Airway epithelial cell (primary cell): ENCODE results near the gene RNF212B. TPM values are rescaled to one million over a fixed set of nuclear protein-coding genes. Genes with fewer than 3 reads are reported as not detected.

Source experiments
- total RNA-seq: library from RNA; depleted of rRNA; stranded (reverse); fragments of >200 nt; gene quantifications from 2 replicates; pipeline ENCODE4 v1.2.3, GENCODE V29; 2015

Gene RNF212B, protein sequence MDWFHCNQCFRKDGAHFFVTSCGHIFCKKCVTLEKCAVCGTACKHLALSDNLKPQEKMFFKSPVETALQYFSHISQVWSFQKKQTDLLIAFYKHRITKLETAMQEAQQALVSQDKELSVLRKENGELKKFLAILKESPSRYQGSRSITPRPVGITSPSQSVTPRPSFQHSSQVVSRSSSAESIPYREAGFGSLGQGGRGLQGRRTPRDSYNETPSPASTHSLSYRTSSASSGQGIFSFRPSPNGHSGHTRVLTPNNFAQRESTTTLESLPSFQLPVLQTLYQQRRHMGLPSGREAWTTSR
- total RNA-seq: not detected in 2 replicates

GRCh38 chr14:23237772-23238594 is at the start of gene RNF212B:
Gene RNF212B, plus strand, starts transcription at chr14:23237936. Its CDS starts 2,410 bp downstream, at chr14:23240346.

DNA sequence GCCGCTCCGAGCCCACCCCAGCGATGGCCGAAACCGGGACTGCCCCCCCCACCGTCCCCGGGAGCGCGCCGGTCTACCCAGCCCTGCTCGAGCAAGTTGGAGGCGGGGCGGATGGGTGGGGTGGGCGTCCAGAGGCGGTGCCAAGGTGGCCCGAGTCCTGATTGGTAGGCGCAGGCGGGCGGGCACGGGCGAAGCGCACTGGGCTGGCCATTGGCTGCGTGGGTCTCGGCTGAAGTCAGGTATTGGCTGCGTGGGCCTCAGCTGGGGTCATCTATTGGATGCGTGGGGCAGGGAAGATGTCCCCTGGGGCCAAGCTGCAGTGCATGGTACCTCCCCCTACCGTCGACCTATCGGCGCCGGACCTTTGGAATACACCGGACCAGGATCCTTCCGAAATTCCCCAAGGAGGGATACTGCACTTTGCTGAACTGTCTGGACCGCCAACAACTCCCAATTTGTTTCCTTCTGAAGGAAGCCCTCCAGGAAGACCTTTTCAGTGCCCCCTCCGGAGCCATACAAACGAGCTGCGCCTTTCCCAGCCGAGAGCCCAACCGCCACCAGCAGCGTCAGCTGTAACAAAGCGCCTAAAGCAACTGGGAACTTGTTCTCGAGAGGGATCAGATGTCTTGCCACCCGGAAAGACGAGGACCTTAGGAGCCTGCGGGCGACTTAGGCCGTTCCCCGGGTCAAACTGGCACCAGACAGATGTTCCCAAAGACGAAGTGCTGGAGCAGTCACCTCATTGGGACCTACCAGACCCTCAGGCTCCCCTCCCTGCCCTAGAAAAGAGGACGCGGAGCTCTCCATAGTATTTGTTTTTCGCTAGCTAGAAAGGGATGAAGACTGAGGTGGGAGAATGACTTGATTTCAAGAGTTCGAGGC is 48.5 kb downstream of the RNF212B start, which contains the start of gene HOMEZ:
Gene HOMEZ (minus strand): TSS at position 113 of the 882 bp plus-strand sequence. CDS start 180 bp downstream, outside the sequence.

DNA sequence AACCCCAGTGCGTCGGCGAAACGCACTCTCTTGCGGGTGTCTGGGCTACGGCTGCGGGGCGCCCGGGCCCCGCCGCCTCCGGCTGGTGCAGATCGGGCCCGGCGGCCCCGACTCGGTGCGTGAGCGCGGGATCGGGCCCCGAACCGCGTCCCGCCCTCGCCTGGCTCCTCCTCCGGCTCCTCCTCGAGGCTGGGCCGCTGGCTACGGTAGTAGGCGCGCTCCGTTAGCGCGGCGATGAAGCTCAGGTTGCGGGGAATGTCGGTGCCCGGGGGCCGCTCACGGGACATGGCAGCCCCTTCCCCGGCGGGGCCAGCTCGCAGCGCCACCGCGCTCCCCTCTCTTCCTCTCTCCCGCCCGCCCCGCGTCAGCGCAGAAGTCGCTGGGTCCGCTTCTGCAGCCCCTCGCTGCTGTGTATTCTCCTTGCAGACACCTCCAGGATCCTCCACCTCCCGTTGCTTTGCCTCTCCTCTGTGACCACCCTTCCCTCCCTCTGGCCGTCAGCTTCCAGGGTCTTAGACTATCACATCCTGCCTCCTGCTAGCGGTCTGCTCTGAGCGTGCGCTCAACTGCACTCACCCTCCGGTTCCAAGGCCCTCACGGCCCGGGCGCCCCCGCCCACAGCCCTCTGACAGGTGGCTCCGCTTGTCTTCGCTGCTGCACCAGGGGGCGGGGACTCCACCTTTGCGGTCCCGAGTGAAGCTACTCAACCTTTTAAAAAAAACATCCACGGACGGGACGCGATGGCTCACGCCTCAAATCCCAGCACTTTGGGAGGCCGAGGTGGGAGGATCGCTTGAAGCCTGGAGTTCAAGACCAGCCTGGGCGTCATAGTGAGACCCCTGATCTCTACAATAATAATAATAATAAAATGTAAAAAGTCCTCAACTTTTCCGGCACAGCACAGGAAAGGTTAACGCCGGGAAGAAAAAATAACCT is 64.8 kb downstream of the RNF212B start, which contains the start of gene PPP1R3E:
Gene PPP1R3E (minus strand): TSS at position 570 of the 936 bp plus-strand sequence. CDS start 283 bp downstream, at position 287.

DNA sequence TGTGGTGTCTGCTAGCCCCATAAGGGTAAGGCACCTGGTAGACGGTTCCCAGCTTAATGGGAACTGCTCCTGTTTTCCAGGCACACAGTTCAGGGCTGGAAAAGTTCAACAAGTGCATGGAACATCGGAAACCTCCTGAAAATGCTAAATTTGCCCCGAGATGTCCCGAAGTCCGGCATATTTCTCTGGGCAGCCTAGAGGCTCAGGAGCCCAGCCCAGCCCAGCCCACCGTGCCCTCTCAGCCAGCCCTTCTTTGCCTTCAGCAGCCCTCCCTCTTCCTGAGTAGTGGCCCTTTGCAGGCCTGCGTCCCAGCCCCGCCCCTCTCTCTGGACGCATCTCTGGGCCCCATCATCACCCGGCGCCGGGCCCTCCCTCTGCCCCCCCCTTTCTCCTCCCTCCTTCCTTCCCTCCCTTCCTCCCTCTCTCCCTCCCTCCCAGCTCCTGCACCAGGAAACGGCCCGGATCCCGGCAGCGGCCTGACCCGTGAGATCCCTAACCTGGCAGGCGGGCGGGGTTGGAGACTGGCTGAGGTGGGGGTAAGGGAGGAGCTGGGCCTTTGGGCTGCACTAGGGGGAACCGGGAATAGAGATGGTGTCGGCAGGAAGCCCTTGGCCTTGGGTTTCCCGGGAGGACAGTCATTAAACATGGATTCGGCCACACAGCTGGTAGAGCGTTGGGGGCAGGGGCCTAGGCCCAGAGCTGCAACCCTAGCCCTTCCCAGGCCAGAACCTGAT is 68.8 kb downstream of the RNF212B start, which contains the start of gene BCL2L2:
Gene BCL2L2 (plus strand): TSS at position 422 of the 734 bp plus-strand sequence. CDS start 935 bp downstream, outside the sequence.

GRCh38 chr14:23320584-23321571 is 83.1 kb downstream of the RNF212B start, which contains the start of gene PABPN1:
Gene PABPN1, plus strand, starts transcription at chr14:23321457. Its CDS starts 13 bp downstream, at chr14:23321470.

Other genes starting within 250 kb of the RNF212B start
- gene C14orf93, start 227.8 kb upstream of the RNF212B start, total RNA-seq: 8.9 and 12.2 TPM in 2 replicates
- gene PSMB5, start 203.0 kb upstream of the RNF212B start, total RNA-seq: 344 and 395 TPM in 2 replicates
- not detected in 2 replicates for gene PSMB11, start 195.7 kb upstream of the RNF212B start, total RNA-seq
- 7.3 and 9.8 TPM in 2 replicates for gene CDH24, start 180.4 kb upstream of the RNF212B start, total RNA-seq
- 60.9 and 67.5 TPM in 2 replicates for gene ACIN1, start 142.8 kb upstream of the RNF212B start, total RNA-seq
- gene C14orf119, start 142.4 kb upstream of the RNF212B start, total RNA-seq: 31.6 and 42.5 TPM in 2 replicates
- not detected in 2 replicates for gene CIROP, start 132.9 kb upstream of the RNF212B start, total RNA-seq
- gene CEBPE, start 118.7 kb upstream of the RNF212B start, total RNA-seq: not detected in 2 replicates
- 12.0 and 19.0 TPM in 2 replicates for gene SLC7A8, start 54.3 kb upstream of the RNF212B start, total RNA-seq
- gene HOMEZ, start 48.2 kb downstream of the RNF212B start, total RNA-seq: 12.8 and 15.2 TPM in 2 replicates
- gene PPP1R3E, start 64.9 kb downstream of the RNF212B start, total RNA-seq: 2.4 and 7.5 TPM in 2 replicates
- gene BCL2L2, start 68.9 kb downstream of the RNF212B start, total RNA-seq: 15.5 and 21.9 TPM in 2 replicates
- gene PABPN1, start 83.5 kb downstream of the RNF212B start, total RNA-seq: 41.6 and 51.3 TPM in 2 replicates
- 3.8 and 5.4 TPM in 2 replicates for gene SLC22A17, start 115.0 kb downstream of the RNF212B start, total RNA-seq
- 15.0 and 23.2 TPM in 2 replicates for gene EFS, start 127.2 kb downstream of the RNF212B start, total RNA-seq
- not detected in 2 replicates for gene IL25, start 134.9 kb downstream of the RNF212B start, total RNA-seq
- not detected in 2 replicates for gene CMTM5, start 139.1 kb downstream of the RNF212B start, total RNA-seq
- gene MYH6, start 170.3 kb downstream of the RNF212B start, total RNA-seq: not detected in 2 replicates
- not detected in 2 replicates for gene MYH7, start 197.7 kb downstream of the RNF212B start, total RNA-seq
- 29.1 and 30.3 TPM in 2 replicates for gene NGDN, start 231.8 kb downstream of the RNF212B start, total RNA-seq